GM12872 (cell line): Measurements from ENCODE around the gene ALKBH5.

Experiments
- TF ChIP-seq, protein P1 (sequence below): IDR thresholded peaks from 3 replicates; pipeline ENCODE4 v1.5.1; 2011; ENCODE audit warnings: low read depth, mild to moderate bottlenecking, low read length, moderate library complexity; ENCODE audit not compliant: insufficient read depth

The ALKBH5 gene

DNA sequence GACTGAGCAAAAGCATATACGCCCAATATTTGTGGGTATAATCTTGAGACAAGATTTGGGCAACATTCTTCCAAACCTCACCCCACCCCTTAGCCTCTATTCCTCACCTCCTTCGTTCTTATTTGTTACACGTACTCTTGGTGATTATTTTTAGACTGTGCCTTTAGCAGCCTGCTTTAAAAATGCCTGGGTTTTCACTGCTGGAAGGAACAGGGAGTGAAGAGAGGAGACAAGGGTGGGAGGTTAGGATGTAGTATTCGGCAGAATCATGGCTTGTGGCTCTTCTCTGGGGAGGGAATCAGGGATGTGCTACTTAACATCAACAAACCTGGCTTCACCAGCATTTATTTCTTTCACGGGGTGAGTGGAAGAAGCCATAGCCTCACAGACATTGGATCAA, 11.6 kb downstream of the ALKBH5 start:
- TF ChIP-seq, protein P1, sequence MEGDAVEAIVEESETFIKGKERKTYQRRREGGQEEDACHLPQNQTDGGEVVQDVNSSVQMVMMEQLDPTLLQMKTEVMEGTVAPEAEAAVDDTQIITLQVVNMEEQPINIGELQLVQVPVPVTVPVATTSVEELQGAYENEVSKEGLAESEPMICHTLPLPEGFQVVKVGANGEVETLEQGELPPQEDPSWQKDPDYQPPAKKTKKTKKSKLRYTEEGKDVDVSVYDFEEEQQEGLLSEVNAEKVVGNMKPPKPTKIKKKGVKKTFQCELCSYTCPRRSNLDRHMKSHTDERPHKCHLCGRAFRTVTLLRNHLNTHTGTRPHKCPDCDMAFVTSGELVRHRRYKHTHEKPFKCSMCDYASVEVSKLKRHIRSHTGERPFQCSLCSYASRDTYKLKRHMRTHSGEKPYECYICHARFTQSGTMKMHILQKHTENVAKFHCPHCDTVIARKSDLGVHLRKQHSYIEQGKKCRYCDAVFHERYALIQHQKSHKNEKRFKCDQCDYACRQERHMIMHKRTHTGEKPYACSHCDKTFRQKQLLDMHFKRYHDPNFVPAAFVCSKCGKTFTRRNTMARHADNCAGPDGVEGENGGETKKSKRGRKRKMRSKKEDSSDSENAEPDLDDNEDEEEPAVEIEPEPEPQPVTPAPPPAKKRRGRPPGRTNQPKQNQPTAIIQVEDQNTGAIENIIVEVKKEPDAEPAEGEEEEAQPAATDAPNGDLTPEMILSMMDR: no peak

DNA sequence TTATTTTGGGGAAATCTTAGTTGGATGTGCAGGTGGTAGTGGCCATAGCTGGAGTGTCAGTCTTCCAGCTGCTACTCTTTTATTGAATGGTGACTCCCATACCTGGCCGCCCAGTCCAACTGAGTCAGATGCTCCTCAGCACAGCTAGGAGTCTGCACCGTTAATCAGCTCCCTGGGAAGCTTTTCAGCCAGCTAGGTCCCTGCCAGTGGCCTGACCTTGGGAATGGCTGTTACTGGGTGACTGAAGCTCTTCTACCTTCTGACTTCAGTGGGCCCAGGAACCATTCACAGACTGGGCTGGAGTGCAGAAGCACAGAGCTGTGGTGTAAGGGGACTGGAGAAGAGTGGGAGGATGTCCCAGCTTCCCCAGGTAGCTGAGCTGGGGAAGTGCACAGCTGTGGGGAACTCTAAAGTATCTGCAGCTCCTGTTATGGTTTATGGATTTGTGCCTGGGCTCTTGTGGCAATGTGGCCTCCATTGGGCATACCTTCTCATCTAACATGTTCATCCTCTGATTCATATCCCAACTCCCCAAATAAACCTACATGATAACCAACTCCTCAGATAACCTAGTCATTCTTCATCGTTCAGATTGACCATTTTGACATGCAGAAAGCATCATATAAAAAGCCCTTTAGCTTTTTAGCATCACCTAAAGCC, 14.0 kb downstream of the ALKBH5 start:
- TF ChIP-seq, protein P1: no peak

DNA sequence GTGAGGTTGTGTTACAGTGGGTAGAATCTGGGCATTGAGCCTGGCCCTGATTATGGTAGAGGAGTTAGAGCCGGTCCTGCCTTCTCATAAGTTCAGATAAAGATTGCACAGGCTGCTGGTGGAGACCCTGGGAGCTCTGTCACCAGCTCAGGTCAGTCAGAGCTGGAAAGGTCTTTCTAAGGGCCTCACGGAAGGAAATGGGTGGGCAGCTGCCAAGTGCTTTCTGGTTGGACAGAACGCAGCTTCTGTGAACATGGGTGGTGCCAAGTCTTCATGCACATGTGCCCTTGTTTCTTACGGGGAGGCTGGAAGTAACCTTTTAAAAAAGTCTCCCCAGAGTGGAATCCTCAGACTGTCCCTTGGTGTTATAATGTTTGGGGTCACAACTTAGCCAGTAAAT, 14.9 kb downstream of the ALKBH5 start:
- TF ChIP-seq, protein P1: no peak

DNA sequence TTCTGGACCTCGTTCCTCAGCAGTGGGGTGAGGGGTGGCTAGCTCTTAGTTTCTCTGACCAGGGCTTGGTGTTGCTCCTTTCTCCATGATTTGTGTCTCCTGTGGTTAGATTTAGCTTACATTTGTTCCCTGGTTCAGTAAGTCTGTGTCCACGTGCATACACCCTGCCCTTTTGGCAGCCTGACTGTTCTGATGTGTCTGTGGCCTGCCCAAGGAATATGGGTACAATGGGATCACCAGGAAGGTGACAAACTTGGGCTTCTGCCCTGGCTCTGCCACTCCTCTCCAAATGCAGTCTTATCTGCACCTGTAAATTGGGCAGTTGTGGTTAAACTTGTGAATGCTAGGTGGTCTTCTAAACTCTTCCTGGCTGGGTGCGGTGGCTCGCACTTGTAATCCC, 17.5 kb downstream of the ALKBH5 start:
- TF ChIP-seq, protein P1: no peak

DNA sequence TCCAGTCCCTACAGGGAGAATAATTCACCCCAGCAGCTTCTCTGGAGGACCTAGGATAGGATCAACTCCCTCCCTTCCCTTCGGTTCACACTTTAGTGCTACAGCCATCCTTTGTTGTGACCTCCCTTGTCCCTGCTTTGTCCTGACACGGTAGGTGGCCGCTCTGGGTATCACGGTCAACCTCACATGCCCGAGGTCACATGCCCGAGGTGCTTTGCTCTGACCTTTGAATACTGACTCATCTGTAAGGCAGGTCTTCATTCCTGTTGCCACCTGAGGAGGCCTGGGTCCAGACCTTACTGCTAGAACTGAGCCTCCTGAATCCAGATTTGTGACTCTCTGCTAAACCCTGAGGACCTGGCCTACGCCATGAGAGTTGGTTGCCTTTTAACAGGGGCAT, 19.7 kb downstream of the ALKBH5 start:
- TF ChIP-seq, protein P1: no peak

DNA sequence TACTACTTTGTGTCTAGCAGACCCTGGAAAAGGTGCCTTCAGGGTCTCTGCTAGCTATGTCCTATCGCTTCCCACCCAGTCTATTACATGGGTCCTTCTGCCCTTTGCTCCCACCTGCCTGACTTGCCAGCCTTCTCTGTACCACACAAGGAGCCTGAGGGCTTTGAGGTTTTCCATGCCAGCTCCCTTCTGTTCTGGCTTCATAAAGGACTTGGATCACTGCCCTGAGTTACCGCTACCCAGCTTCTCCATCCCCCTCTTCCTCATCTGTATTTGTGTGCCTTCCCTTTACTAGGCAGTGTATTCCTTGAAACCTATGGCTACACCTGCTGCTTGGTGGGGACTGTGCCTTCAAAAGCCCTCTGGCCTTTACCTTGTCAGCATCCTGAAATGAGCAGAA, 22.2 kb downstream of the ALKBH5 start:
- TF ChIP-seq, protein P1: no peak

DNA sequence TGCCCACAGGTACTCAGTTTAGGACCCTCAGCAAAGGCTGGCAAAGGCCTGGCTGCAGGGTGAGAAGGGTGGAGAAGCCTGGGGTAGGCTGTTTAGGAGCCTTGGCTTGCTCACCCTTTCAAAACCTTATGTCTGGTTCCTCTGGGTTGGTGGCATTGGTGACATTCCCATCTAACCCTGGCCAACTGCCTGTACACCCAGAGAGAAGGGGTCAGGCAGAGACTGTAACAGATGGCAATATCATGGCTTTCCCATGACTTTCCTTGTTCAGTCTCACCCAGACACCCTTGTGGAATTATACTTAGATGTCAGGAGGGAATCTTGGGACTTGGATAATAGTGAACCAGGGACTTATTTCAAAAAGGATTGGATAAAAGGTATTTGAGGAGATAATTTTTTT, 23.3 kb downstream of the ALKBH5 start:
- TF ChIP-seq, protein P1: no peak
